NK-92 (cell line): ENCODE results near the gene EBLN2.

ENCODE experiments used
- DNase-seq: peaks from one replicate; lab custom pipeline; 2025; ENCODE audit not compliant: unreplicated experiment; lab: John Stamatoyannopoulos, UW

The EBLN2 gene

GRCh38 chr3:73061416-73061815 is at the start of gene EBLN2:
TSS of gene EBLN2 (plus strand) at chr3:73061659. CDS start at chr3:73062082, 423 bp downstream.
- DNase-seq = no peak

GRCh38 chr3:73018298-73018697 is 43.2 kb upstream of the EBLN2 start:
- DNase-seq = no peak

- DNase-seq = no peak
Observed at GRCh38 chr3:73018790-73019441, 42.5 kb upstream of the EBLN2 start.

- DNase-seq = no peak
Observed at GRCh38 chr3:73021301-73021835, 40.1 kb upstream of the EBLN2 start.

- no peak for DNase-seq
Observed at GRCh38 chr3:73024836-73025235, 36.6 kb upstream of the EBLN2 start.

- DNase-seq = no peak
Observed at GRCh38 chr3:73026111-73026759, 35.2 kb upstream of the EBLN2 start.

- no peak for DNase-seq
Observed at GRCh38 chr3:73026760-73027113, 34.7 kb upstream of the EBLN2 start.

- DNase-seq = no peak
Observed at GRCh38 chr3:73028803-73029202, 32.7 kb upstream of the EBLN2 start.

GRCh38 chr3:73029321-73029796 is 32.1 kb upstream of the EBLN2 start:
- no peak for DNase-seq

GRCh38 chr3:73030073-73030597 is 31.3 kb upstream of the EBLN2 start:
- no peak for DNase-seq

GRCh38 chr3:73031573-73032103 is 29.8 kb upstream of the EBLN2 start:
- DNase-seq = no peak

- no peak for DNase-seq
Observed at GRCh38 chr3:73036694-73037591, 24.5 kb upstream of the EBLN2 start.

- no peak for DNase-seq
Observed at GRCh38 chr3:73041537-73041936, 19.9 kb upstream of the EBLN2 start.

- DNase-seq = no peak
Observed at GRCh38 chr3:73043414-73043813, 18.0 kb upstream of the EBLN2 start.

- no peak for DNase-seq
Observed at GRCh38 chr3:73045391-73045790, 16.1 kb upstream of the EBLN2 start.

- DNase-seq = no peak
Observed at GRCh38 chr3:73046195-73046594, 15.3 kb upstream of the EBLN2 start.

- DNase-seq = no peak
Observed at GRCh38 chr3:73049319-73049718, 12.1 kb upstream of the EBLN2 start.

- DNase-seq = no peak
Observed at GRCh38 chr3:73052857-73053256, 8.6 kb upstream of the EBLN2 start.

- no peak for DNase-seq
Observed at GRCh38 chr3:73055583-73055982, 5.9 kb upstream of the EBLN2 start.

GRCh38 chr3:73056014-73056844 is 5.2 kb upstream of the EBLN2 start:
- DNase-seq = no peak
